GM12878 (cell line): ENCODE data around the gene BEGAIN. TPM values are rescaled to one million over a fixed set of nuclear protein-coding genes. Genes with fewer than 3 reads are reported as not detected.
A peak's percentile ranks its signal among the peaks of the same experiment; 100 is the strongest.

Source experiments
- ATAC-seq: fragments of 200-7000 bp; cut with Tn5 transposase; 3 replicates; pipeline ENCODE4 v1.9.1; 2020; ENCODE audit warnings: mild to moderate bottlenecking, moderate library complexity
- BruUV-seq: library from RNA; stranded (reverse); fragments of 400-500 nt; replicated peaks from 2 replicates; lab custom pipeline; 2021; lab: Mats Ljungman, UMichigan
- CTCF ChIA-PET: fragments of 300-600 bp; sonication (Branson Sonifier 250); formaldehyde crosslinking; extraction: SDS; loops from one replicate; lab custom pipeline; 2021; ENCODE audit warnings: inconsistent platforms; lab: Yijun Ruan, JAX
- POLR2A ChIA-PET: fragments of 350-600 bp; formaldehyde crosslinking; extraction: SDS; loops from one replicate; lab custom pipeline; 2021; ENCODE audit warnings: inconsistent platforms; lab: Charles Lee
- RAD21 ChIA-PET: fragments of 300-600 bp; sonication (Branson Sonifier 250); formaldehyde crosslinking; loops from one replicate; lab custom pipeline; 2023; ENCODE audit warnings: antibody characterized with exemption; ENCODE audit not compliant: unreplicated experiment; lab: Charles Lee
- SMC1A ChIA-PET: fragments of 300-600 bp; sonication (Branson Sonifier 250); formaldehyde crosslinking; loops from one replicate; lab custom pipeline; 2023; ENCODE audit not compliant: unreplicated experiment, uncharacterized antibody; lab: Charles Lee
- DNase-seq: peaks from one replicate; pipeline ENCODE4 v3.0.0-alpha.2; 2011; ENCODE audit warnings: low read depth, low spot score
- FAIRE-seq: peaks from 3 replicates; lab custom pipeline; 2011; peaks lifted over from hg19 to GRCh38; lab: Jason Lieb, UNC
- H2AFZ ChIP-seq: 2 replicates; pipeline ENCODE4 v1.6.0; 2011; ENCODE audit warnings: low read depth, low read length, control low read depth; ENCODE audit not compliant: control insufficient read depth
- H3K27ac ChIP-seq: 2 replicates; pipeline ENCODE4 v1.5.1; 2011; ENCODE audit warnings: control low read depth; ENCODE audit not compliant: control insufficient read depth, insufficient read depth
- H3K27me3 ChIP-seq, 2 experiments: replicated peaks in 1 of 2; 2 replicates each; pipeline versions ENCODE4 v1.6.0 to v1.6.1; 2011; ENCODE audit warnings: low read length in 1 of 2; ENCODE audit not compliant: control insufficient read depth in 2 of 2, insufficient read depth in 2 of 2
- H3K36me3 ChIP-seq, 2 experiments: 2 replicates each; pipeline ENCODE4 v1.5.1; 2011; ENCODE audit warnings: low read length in 1 of 2; ENCODE audit not compliant: control insufficient read depth in 2 of 2, insufficient read depth in 2 of 2
- H3K4me1 ChIP-seq: 2 replicates; pipeline ENCODE4 v1.6.1; 2011; ENCODE audit warnings: mild to moderate bottlenecking, low read length, moderate library complexity, mixed read lengths; ENCODE audit not compliant: control insufficient read depth, insufficient read depth
- H3K4me2 ChIP-seq: 2 replicates; pipeline ENCODE4 v1.6.0; 2011; ENCODE audit warnings: control low read depth; ENCODE audit not compliant: control insufficient read depth, insufficient read depth
- H3K4me3 ChIP-seq: fragments of 200-600 bp; sonication (generic); 2 replicates; pipeline ENCODE4 v1.5.1; 2016
- H3K79me2 ChIP-seq: 2 replicates; pipeline ENCODE4 v1.6.0; 2011; ENCODE audit warnings: low read length; ENCODE audit not compliant: control insufficient read depth, insufficient read depth
- H3K9ac ChIP-seq: 2 replicates; pipeline ENCODE4 v1.8.0; 2011; ENCODE audit warnings: low read length, control low read depth, mixed read lengths; ENCODE audit not compliant: control insufficient read depth, insufficient read depth
- H3K9me3 ChIP-seq: replicated peaks from 3 replicates; pipeline ENCODE4 v1.5.1; 2011; ENCODE audit warnings: mild to moderate bottlenecking, low read length; ENCODE audit not compliant: control insufficient read depth, insufficient read depth
- H4K20me1 ChIP-seq: 2 replicates; pipeline ENCODE4 v1.6.0; 2011; ENCODE audit not compliant: control insufficient read depth, insufficient read depth
- BHLHE40 ChIP-seq, 2 experiments: fragments of 450-650 bp in 1 of 2; IDR thresholded peaks; 2 replicates each; pipeline ENCODE4 v1.6.1; 2011 to 2017; ENCODE audit warnings: low read depth in 2 of 2, borderline replicate concordance in 1 of 2, improper control_type of control experiment in 1 of 2, low read length in 1 of 2, mild to moderate bottlenecking in 1 of 2
- JUNB ChIP-seq: IDR thresholded peaks from 2 replicates; pipeline ENCODE4 v1.6.1; 2016; ENCODE audit warnings: antibody characterized with exemption, mild to moderate bottlenecking
- KLF5 ChIP-seq: fragments of 450-650 bp; IDR thresholded peaks from 2 replicates; pipeline ENCODE4 v1.6.1; 2014; ENCODE audit warnings: mild to moderate bottlenecking; ENCODE audit not compliant: partially characterized antibody
- NFYA ChIP-seq: IDR thresholded peaks from 2 replicates; pipeline ENCODE4 v1.6.1; 2011; ENCODE audit warnings: low read depth, mild to moderate bottlenecking, low read length, improper control_type of control experiment, borderline replicate concordance
- ZBTB4 ChIP-seq: fragments of 450-650 bp; formaldehyde crosslinking; IDR thresholded peaks from 2 replicates; pipeline ENCODE4 v1.4.0; 2022; ENCODE audit warnings: mild to moderate bottlenecking, moderate library complexity
- ZNF274 ChIP-seq: IDR thresholded peaks from one replicate; pipeline ENCODE4 v1.8.0; 2011; ENCODE audit not compliant: insufficient read length, insufficient read depth
- WGBS: methylation state at CpG from one replicate; pipeline ENCODE4 v1.1.6; 2016; ENCODE audit warnings: low lambda C conversion rate; ENCODE audit not compliant: insufficient replicate concordance, insufficient coverage; ENCODE audit errors: missing lambda C conversion rate; 5-methylcytosine and 5-hydroxymethylcytosine counted together
- in situ Hi-C: fragments of 300-500 bp; cut with MboI; formaldehyde crosslinking; loops from 9 replicates; pipeline ENCODE4 v1.14.3; 2018; ENCODE audit warnings: mixed read lengths
- intact Hi-C: fragments of 100-400 bp; cut with micrococcal nuclease; formaldehyde crosslinking; loops from one replicate; pipeline ENCODE4 v1.14.2; 2022; ENCODE audit not compliant: unreplicated experiment
- polyA plus RNA-seq, 11 experiments: library from polyadenylated mRNA; depleted of rRNA in 4 of 11; unstranded in 6 of 11; stranded (reverse) in 5 of 11; fragments of >200 nt; fragmentation: Nextera tagmentation in 4 of 11; fragmentation: Illumina TruSeq in 1 of 11; extraction: Ambion mirVana in 4 of 11; extraction: Trizol in 1 of 11; gene quantifications; 1 replicate in 1 of 11; 2 replicates in 10 of 11; pipeline versions ENCODE4 v1.2.1 to v1.2.3, GENCODE V29; 2011 to 2016; ENCODE audit warnings: inconsistent platforms in 2 of 11, missing spikeins in 2 of 11, low read depth in 1 of 11
- total RNA-seq, 4 experiments: library from RNA; depleted of rRNA in 3 of 4; stranded (reverse); fragments of >200 nt in 3 of 4; fragmentation: Illumina TruSeq in 1 of 4; extraction: Trizol in 1 of 4; gene quantifications; 2 replicates each; pipeline versions ENCODE4 v1.2.1 to v1.2.3, GENCODE V29; 2013 to 2021

BEGAIN gene
- total and polyA plus RNA-seq, 10 of the 15 experiments (the other 5 are each of a cell fraction or from before 2014, with no cell fraction given) = 0.01 to 0.31 (median 0.06) TPM; not detected in 5

GRCh38 chr14:100551056-100551455, 36.2 kb downstream of the BEGAIN start (continued):
- TF ChIP-seq JUNB (no peak), KLF5 (no peak), NFYA (no peak), ZNF274 (no peak), ZBTB4 (CRISPR knock-in tag) (no peak)

GRCh38 chr14:100549834-100550625, 37.2 kb downstream of the BEGAIN start:
- no peaks in the 10 kb centered on the region for H3K79me2 ChIP-seq
- no peak for DNase-seq
- TF ChIP-seq BHLHE40 (IDR thresholded peaks at IDR 0.05; ENCODE audit: borderline replicate concordance in 1 of 2, low read depth in 2 of 2, low read length in 1 of 2) (0 out of 4 replicates have a peak, but pooled peaks of 1 of the 2 experiments have one; percentile 8), ZNF274 (no peak)
- CTCF ChIA-PET = no interaction called here
- no peaks in the 10 kb centered on the region for H4K20me1 ChIP-seq
- POLR2A ChIA-PET = no interaction called here
- BruUV-seq = no TSS peak
- H3K9me3 ChIP-seq = no peaks in the 10 kb centered on the region
- no peaks in the 10 kb centered on the region; a peak in 1 of 4 replicates for H3K27me3 ChIP-seq
- no peak overlapping the region for H2AFZ ChIP-seq
- ATAC-seq = no peak
- H3K27ac ChIP-seq = no peak overlapping the region
- RAD21 ChIA-PET = no interaction called here
- SMC1A ChIA-PET = no interaction called here
- H3K36me3 ChIP-seq = no peaks in the 10 kb centered on the region
- H3K4me2 ChIP-seq = no peak overlapping the region
- intact Hi-C loops (no loop called here), in situ Hi-C loops (no loop called here)
- no peak overlapping the region for H3K9ac ChIP-seq
- no peaks in the 10 kb centered on the region for H3K4me1 ChIP-seq
- H3K4me3 ChIP-seq = no peak overlapping the region
- WGBS = 40% methylated on average over 23 of the region's 29 CpGs
- no peak for FAIRE-seq
